Sciatic nerve (tissue), 2 donors: Measurements from ENCODE around the gene MCAT. TPM values are rescaled to one million over a fixed set of nuclear protein-coding genes. Genes with fewer than 3 reads are reported as not detected.

Experiments
- ATAC-seq: fragments of 200-7000 bp; cut with Tn5 transposase; one replicate; pipeline ENCODE4 v1.9.1; 2020; ENCODE audit warnings: mild to moderate bottlenecking, moderate library complexity
- DNase-seq: peaks from one replicate; pipeline ENCODE4 v3.0.0-alpha.2; 2020; ENCODE audit warnings: low spot score
- intact Hi-C: fragments of 100-400 bp; cut with DNase I; formaldehyde crosslinking; loops from one replicate; pipeline ENCODE4 v1.14.2; 2022
- total RNA-seq: library from RNA; stranded (reverse); fragmentation: NEBNext Ultra II Directional; extraction: Animal tissue kit (Norgen Biotek cat#: 25700); gene quantifications from one replicate; pipeline ENCODE4 v1.2.1, GENCODE V29; 2021
- donor health status: DM: no; HTN: no; CAD: no.
- donor health status: DM: no; HTN: no; CAD: no.

Gene MCAT
- total RNA-seq, 1 donor from 2014 or later, result 11.5 TPM

DNA sequence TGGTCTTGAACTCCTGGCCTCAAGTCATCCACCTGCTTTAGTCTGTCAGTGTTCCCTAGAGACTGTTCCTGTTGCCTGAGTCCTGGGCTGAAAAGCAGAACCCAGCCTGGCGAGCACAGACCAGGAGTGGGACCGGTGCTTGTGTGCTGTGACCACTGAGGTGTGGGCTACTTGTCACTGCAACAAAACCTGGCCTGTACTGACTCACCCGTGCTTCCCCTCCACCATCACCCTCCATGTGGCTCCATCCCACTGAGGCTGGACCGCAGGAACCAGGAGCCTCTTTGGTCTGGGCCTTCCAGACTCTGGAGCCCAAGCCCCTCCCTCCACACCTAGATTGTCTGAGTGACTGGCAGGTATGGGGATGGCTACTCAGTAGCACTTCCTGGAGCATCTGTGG lies 8.6 kb downstream of the MCAT start:
- intact Hi-C loops, result no loop called here
- ATAC-seq (no peak), DNase-seq (no peak)

GRCh38 chr22:43133401-43133800 lies 9.8 kb downstream of the MCAT start:
- no peak for DNase-seq
- intact Hi-C loops, result no loop called here
- no peak for ATAC-seq

- intact Hi-C loops, result no loop called here
- ATAC-seq (peak; percentile 38), DNase-seq (no peak)
Observed at GRCh38 chr22:43131773-43132501, 11.3 kb downstream of the MCAT start.

DNA sequence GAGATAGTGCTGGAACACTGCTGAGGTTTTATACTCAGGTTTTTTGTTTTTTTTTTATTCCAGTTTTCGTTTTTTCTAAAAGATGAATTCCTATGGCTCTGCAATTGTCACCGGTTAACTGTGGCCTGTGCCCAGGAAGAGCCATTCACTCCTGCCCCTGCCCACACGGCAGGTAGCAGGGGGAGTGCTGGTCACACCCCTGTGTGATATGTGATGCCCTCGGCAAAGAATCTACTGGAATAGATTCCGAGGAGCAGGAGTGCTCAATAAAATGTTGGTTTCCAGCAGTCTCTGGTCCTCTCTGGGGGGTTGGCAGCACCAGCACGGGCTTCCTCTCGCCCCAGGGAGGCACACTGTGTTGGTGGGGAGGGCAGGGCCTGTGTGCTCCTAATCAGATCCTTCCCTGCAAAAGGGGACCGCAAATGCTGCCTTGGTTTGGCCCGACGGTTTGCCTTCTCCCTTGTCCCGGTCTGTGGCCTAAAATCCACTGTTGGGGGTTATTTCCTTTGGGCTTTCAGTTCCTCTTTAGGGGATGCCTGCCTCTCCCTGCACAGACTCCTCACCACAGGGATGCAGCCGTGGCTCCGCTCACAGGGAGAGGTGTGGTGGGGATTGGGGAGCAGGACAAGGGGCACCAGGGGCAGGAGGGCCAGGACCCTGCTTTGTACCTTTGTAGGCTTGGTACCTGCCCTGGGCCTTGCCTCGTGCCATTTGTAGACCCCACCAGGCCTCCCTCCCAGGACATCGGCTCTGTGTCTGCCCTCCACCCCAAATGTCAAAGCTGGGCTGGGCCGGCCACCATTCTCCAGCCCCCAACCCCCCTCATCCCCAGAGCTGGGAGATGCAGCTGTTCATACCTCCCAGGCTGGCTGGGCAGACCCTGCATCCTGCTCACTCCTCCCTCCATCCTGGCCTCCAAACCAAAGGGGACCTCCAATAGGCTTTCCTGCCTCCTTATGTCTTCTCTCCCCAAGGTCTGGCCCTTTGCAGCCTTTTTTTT lies 13.5 kb downstream of the MCAT start:
- ATAC-seq (no peak), DNase-seq (no peak)
- intact Hi-C loops, result no loop called here

DNA sequence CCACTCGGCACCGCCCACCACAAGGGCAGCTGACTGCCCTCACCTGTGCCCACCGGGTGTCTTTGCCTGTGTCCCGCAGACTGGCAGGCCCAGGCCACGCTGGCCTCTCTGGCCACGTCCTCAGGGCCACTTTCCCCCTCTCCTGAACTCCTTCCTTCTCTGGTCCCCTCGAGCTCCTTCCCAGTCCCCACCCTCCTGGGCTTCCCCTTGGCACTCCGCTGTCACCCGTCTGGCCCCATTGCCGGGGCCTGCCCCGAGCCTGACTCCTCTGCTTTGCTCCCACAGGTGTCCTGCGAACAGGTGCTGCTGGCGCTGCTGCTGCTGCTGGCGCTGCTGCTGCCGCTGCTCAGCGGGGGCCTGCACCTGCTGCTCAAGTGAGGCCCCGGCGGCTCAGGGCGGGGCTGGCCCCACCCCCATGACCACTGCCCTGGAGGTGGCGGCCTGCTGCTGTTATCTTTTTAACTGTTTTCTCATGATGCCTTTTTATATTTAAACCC lies 14.2 kb downstream of the MCAT start:
- ATAC-seq (no peak), DNase-seq (no peak)
- intact Hi-C loops, result no loop called here

GRCh38 chr22:43128116-43128515 lies 15.1 kb downstream of the MCAT start:
- intact Hi-C loops, result no loop called here
- DNase-seq (no peak), ATAC-seq (no peak)

DNA sequence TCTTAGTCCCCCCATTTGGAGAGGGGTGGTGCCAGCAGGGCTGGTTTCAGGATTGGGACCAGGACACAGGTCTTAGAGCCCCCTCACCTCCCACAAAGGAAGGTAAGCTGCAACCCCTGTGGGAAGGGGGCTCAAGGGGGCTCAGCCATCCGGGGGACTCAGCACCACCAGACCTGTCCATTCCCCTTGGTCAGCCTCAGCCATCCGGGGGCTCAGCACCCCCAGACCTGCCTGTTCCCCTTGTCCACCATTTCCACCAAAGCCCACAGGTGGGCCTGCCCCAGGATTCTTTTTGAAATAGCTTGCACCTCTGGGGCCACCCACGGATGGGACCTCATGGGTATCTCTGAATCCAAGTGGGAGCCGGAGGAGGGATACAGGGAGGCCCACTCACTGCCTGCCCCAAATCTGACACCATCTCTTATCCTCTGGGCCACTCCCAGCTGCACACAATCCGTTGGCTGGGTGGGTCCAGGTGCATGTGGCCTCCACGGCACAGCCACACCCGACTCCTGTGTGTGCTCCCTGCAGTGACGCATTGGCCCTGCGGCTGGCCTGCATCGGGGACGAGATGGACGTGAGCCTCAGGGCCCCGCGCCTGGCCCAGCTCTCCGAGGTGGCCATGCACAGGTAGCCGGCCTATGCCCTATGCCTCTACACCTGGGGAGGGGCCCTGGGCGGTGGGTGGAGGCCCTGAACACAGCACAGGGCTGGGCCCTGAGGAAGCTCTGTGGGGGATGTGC lies 15.9 kb downstream of the MCAT start:
- intact Hi-C loops, result no loop called here
- ATAC-seq, result no peak
- no peak for DNase-seq

DNA sequence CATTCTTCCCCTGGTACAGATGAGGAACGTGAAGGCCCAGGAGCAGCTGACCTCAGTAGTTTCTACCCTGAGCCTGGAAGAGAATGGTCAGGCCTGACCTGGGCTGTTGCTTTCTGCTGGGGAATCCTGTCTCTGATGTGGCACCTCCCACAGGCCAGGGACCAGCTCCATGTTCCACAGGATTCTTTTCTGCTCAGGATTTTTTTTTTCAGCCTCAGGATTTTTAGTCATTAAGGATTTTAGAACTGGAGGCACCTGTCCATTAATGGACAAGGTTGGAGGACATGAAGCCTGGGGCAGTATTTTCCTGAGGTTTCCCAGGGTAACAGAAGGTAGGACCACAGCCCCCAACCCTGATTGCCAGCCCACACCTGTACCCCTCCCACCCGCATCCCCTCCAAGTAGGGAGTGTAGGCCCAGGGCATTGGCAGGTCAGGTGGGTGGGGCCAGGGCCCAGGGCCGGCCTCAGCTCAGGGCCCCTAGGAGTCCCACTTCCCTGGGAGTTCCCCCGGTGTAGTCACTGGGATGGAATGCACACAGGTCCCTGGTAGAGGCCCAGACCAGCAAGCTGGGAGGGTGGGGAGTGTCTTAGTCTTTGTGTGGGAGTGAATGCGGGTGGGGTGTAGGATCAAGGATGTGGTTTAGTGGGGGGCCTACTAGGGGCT lies 16.6 kb downstream of the MCAT start:
- ATAC-seq, result peak; percentile 24
- intact Hi-C loops, result no loop called here
- DNase-seq, result no peak

DNA sequence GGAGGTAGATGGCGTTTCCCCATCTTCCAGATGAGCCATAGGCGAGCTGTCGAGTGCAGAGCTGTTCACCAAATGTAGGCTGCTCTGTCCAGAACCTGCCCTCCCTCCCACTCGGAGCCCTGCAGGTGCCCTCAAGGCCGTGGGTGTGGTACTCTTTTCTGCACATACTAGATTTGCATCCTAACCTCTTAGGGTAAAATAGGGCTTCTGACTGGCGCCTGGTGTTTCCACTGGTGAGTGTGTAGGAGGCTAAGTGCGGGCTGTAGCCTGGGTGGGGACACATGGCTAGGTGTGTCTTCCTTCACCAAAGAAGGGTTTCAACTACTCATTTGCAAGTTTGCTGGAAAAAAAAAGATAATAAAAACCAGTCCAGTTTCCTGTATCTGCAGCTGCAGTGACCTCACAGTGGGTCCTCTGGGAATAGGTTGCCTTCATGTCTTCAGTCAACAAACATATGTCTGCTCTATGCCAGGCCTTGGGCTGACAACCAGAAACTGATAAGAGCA lies 24.2 kb downstream of the MCAT start:
- intact Hi-C loops, result no loop called here
- ATAC-seq, result no peak
- no peak for DNase-seq

DNA sequence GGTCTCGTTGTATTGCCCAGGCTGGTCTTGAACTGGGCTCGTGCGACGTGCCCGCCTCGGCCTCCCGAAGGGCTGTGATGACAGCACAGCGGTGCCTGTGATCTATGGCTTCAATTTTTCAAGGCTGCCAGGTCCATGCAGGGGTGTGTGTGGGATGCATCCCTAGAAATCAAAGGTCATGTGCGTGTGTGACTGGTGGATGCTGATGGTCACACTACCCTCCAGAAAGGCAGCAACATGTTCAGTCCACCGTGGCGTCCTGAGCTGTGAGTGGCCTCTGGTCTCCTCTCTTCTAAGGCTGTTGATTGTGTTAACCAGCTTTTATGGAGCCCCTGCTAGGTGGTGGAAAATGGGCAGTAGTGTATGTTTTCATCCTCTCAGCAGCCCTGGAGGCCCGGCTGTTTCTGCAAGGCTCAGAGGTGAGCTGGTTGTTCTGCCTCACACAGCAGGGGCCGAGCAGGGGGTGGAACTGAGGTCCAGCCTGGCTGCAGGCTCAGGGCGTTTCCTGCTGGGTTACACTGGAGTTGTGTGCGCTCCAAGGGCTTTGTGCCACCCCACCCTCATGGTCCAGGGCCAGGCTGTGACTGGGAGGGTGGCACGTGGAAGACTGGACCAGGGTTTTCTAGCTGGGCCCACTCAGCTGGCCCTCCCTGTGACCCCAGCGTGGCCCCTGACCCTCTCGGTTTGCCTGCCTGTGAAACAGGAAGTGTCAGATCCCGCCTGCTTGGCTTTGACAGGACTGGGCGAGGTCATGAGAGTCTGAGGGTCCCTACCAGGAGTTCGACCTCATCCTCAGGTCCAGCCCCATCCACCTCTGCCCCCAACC lies 25.0 kb downstream of the MCAT start:
- ATAC-seq (no peak), DNase-seq (no peak)
- intact Hi-C loops, result no loop called here

GRCh38 chr22:43116932-43117331 lies 26.3 kb downstream of the MCAT start:
- intact Hi-C loops, result no loop called here
- DNase-seq, result no peak
- no peak for ATAC-seq

DNA sequence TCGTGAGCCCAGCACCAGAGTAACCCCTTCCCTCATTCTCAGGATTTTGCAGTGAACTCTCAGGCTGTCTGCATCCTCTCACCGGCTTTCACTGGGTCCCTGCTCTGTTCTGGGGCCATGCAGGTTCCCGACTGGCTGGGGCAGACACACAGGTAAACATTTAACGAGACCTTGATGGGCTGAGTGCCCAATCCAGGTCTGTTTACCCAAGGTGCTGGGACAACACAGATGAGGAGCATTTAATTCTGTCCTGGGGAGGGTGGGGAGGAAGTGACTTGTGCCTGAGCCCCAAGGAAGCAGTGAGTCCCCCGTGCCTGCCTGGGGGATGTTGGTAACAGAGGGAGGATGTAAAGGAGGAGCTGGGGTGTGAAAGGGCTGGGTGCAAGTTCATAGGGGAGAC lies 28.2 kb downstream of the MCAT start:
- ATAC-seq (no peak), DNase-seq (no peak)
- intact Hi-C loops, result no loop called here

DNA sequence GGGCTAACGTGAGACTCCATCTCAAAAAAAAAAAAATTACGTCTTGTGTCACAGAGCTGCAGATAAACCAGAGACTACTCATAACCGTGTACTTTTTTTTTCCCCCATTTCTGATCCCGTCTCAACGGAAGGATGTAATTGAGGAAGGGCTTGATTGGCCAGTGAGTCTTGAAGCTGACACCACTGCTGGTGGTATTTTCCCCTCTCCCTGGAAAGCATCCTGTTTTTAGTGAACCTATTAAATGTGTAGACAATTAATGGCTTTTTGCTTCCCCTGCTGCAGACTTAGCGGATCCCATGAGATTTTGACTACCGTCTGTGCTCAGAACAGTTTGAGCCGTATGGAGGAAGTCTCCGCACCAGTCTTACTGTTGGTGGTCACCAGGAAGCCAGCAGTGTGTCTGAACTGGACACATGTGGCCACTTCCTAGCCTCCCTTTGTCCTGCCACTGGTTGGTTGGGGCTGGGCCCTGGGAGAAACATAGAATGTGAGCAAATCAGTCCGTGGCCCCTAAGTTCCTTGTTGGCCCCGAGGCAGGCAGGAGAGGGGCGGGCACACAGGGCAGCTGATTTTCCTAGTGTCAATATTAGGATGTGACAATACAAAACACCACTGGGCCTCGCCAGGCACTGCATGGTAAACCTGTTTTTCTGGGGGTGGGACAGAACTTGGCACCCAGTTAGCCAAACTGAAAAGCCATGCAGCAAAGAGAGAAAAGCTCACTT lies 29.5 kb downstream of the MCAT start:
- intact Hi-C loops, result no loop called here
- no peak for ATAC-seq
- DNase-seq, result no peak

DNA sequence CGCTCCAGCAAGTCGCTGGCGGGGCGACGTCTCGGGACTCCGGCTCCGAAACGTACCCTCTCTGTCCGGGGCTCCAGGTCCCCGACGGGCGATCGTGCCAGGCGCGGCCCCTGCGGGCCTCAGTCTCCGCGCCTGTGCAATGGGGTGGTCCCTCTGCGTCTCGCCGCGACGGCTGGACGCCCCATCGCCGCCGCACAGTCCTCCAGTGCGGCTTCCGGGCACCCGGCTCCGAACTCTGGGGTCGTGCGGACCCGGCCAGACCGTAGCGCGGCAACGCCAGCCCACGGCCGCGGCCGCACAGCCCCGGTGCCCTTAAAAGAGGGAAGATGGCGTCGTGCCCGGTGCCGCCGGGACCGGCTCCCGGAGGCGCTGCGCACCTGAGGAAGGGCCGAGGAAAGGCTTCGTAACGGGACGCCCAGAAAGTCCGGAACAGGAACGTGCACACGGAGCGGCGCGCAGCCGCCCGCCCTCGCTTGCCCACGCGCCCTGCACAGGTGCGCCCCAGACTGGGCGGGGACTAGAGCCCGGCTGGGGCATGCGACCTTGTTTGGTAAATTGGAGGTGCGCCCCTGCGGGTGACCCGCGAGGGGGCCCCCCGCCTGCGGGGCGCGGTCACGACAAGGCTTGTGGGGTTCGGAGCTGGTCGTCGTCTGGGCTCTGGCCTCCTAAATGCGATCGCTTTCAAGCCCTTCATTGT lies 32.1 kb downstream of the MCAT start:
- peak; percentile 23 for ATAC-seq
- intact Hi-C loops, result no loop called here
- DNase-seq, result no peak

GRCh38 chr22:43110444-43110926 lies 32.7 kb downstream of the MCAT start, which contains the start of gene BIK:
BIK (plus strand) TSS chr22:43110750; CDS start chr22:43124023, 13,273 bp downstream.
- ATAC-seq (peak; percentile 51), DNase-seq (no peak)
- intact Hi-C loops, result no loop called here

DNA sequence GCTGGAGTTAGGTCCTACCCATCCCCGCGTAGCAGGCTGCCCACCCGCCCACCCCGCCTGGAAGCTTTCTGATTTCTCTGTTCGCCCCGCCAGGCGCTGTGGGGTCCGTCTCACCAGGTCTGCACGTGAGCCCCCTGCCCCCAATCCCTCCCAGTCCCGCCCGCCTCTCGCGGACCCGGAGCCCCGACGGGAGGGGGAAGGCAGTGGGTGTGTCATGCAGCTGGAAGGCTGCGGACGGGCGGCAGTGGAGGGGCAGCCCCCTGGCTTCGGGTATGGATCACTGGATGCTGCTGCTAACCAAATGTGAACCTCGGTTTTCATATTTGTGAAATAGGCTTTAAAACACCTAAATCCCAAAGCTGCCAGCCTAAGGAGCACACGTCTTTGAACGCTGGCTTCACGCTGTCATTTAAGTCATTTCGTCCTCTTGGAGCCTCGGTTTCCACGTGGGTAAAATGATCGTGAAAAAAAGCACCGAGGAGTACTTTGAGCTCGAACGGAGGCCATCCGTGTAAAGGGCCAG lies 33.2 kb downstream of the MCAT start:
- intact Hi-C loops, result no loop called here
- no peak for ATAC-seq
- no peak for DNase-seq
